ENCODE measurements around the gene LRMDA.

GRCh38 chr10:76070916-76071315 is 639.5 kb downstream of the LRMDA start:
- TF ChIP-seq CTCF (conservative IDR thresholded peaks at IDR 0.05; ENCODE audit: low read length) = no peak
- TF ChIP-seq EZH2phosphoT487 (IDR thresholded peaks at IDR 0.05; ENCODE audit: borderline replicate concordance) = no peak

Measured in Loucy (cell line).